ENCODE data around the gene RAG1.
A peak's percentile ranks its signal among the peaks of the same experiment; 100 is the strongest.

RAG1 gene

GRCh38 chr11:36588099-36588498 is 20.3 kb downstream of the RAG1 start:
- no peak for DNase-seq (ENCODE audit: low read depth in 1 of 2, low spot score in 1 of 2)

- DNase-seq (ENCODE audit: low read depth in 1 of 2, low spot score in 1 of 2), result no peak
Measured at GRCh38 chr11:36590513-36590912, 22.7 kb downstream of the RAG1 start.

GRCh38 chr11:36591433-36591832 is 23.6 kb downstream of the RAG1 start:
- no peak for DNase-seq (ENCODE audit: low read depth in 1 of 2, low spot score in 1 of 2)

- DNase-seq (ENCODE audit: low read depth in 1 of 2, low spot score in 1 of 2), result peak in 1 of 2 donors; percentile 1
Measured at GRCh38 chr11:36594316-36594989, 26.6 kb downstream of the RAG1 start, which contains the start of gene IFTAP. IFTAP (plus strand) TSS chr11:36594502; CDS start chr11:36610104, 15,602 bp downstream.

GRCh38 chr11:36596880-36597279 is 29.1 kb downstream of the RAG1 start:
- no peak for DNase-seq (ENCODE audit: low read depth in 1 of 2, low spot score in 1 of 2)

- no peak for DNase-seq (ENCODE audit: low read depth in 1 of 2, low spot score in 1 of 2)
Measured at GRCh38 chr11:36598051-36598450, 30.2 kb downstream of the RAG1 start, which contains the start of gene RAG2. RAG2 (minus strand) TSS chr11:36598236; CDS start chr11:36594168, 4,068 bp downstream.

- no peak for DNase-seq (ENCODE audit: low read depth in 1 of 2, low spot score in 1 of 2)
Measured at GRCh38 chr11:36600180-36600579, 32.4 kb downstream of the RAG1 start.

- no peak for DNase-seq (ENCODE audit: low read depth in 1 of 2, low spot score in 1 of 2)
Measured at GRCh38 chr11:36601155-36601554, 33.3 kb downstream of the RAG1 start.

GRCh38 chr11:36602135-36602534 is 34.3 kb downstream of the RAG1 start:
- no peak for DNase-seq (ENCODE audit: low read depth in 1 of 2, low spot score in 1 of 2)

- DNase-seq (ENCODE audit: low read depth in 1 of 2, low spot score in 1 of 2), result no peak
Measured at GRCh38 chr11:36605221-36606216, 37.7 kb downstream of the RAG1 start.

GRCh38 chr11:36608491-36609199 is 40.8 kb downstream of the RAG1 start:
- DNase-seq (ENCODE audit: low read depth in 1 of 2, low spot score in 1 of 2), result no peak

- no peak for DNase-seq (ENCODE audit: low read depth in 1 of 2, low spot score in 1 of 2)
Measured at GRCh38 chr11:36609383-36609782, 41.6 kb downstream of the RAG1 start.

GRCh38 chr11:36615826-36616225 is 48.0 kb downstream of the RAG1 start:
- DNase-seq (ENCODE audit: low read depth in 1 of 2, low spot score in 1 of 2), result no peak

GRCh38 chr11:36617543-36618362 is 49.9 kb downstream of the RAG1 start:
- no peak for DNase-seq (ENCODE audit: low read depth in 1 of 2, low spot score in 1 of 2)

- no peak for DNase-seq (ENCODE audit: low read depth in 1 of 2, low spot score in 1 of 2)
Measured at GRCh38 chr11:36618363-36619047, 50.7 kb downstream of the RAG1 start.

GRCh38 chr11:36619502-36619901 is 51.7 kb downstream of the RAG1 start:
- DNase-seq (ENCODE audit: low read depth in 1 of 2, low spot score in 1 of 2), result no peak

GRCh38 chr11:36620246-36620645 is 52.4 kb downstream of the RAG1 start:
- DNase-seq (ENCODE audit: low read depth in 1 of 2, low spot score in 1 of 2), result no peak

- DNase-seq (ENCODE audit: low read depth in 1 of 2, low spot score in 1 of 2), result no peak
Measured at GRCh38 chr11:36622431-36623136, 54.8 kb downstream of the RAG1 start.

GRCh38 chr11:36623494-36623893 is 55.7 kb downstream of the RAG1 start:
- no peak for DNase-seq (ENCODE audit: low read depth in 1 of 2, low spot score in 1 of 2)

Data from activated T-helper 1 cell treated with anti-CD3 and anti-CD28 coated beads, Interleukin-2, amount 50 U/mL, for 16 hours (primary cell).